Hair follicle dermal papilla cell (primary cell): ENCODE results near the gene YWHAB. TPM values are rescaled to one million over a fixed set of nuclear protein-coding genes. Genes with fewer than 3 reads are reported as not detected.

Experiments
- total RNA-seq: library from RNA; depleted of rRNA; stranded (reverse); fragments of >200 nt; gene quantifications from 2 replicates; pipeline ENCODE4 v1.2.3, GENCODE V29; 2012

Gene YWHAB
- 131 and 148 TPM in 2 replicates for total RNA-seq

GRCh38 chr20:44885392-44886265 lies at the start of gene YWHAB:
Gene YWHAB, plus strand, starts transcription at chr20:44885705. Its CDS starts 15,829 bp downstream, at chr20:44901534.

GRCh38 chr20:44909872-44910689 lies 24.6 kb downstream of the YWHAB start, which contains the start of gene PABPC1L:
Gene PABPC1L, plus strand, starts transcription at chr20:44910060. Its CDS starts 84 bp downstream, at chr20:44910144.

Other genes with a start within 250 kb of the YWHAB start
- gene ADA, start 234.0 kb upstream of the YWHAB start, total RNA-seq = 29.9 and 37.2 TPM in 2 replicates
- 50.3 and 59.2 TPM in 2 replicates for gene CCN5, start 170.3 kb upstream of the YWHAB start, total RNA-seq
- gene KCNK15, start 139.8 kb upstream of the YWHAB start, total RNA-seq = 115 and 133 TPM in 2 replicates
- under 0.01 and 0.16 TPM in 2 replicates for gene RIMS4, start 75.2 kb upstream of the YWHAB start, total RNA-seq
- 9.2 and 13.5 TPM in 2 replicates for gene PABPC1L, start 24.4 kb downstream of the YWHAB start, total RNA-seq
- 17.0 and 22.8 TPM in 2 replicates for gene TOMM34, start 74.7 kb downstream of the YWHAB start, total RNA-seq
- gene STK4, start 80.8 kb downstream of the YWHAB start, total RNA-seq = 35.2 and 36.1 TPM in 2 replicates
- 5.3 and 5.5 TPM in 2 replicates for gene KCNS1, start 215.4 kb downstream of the YWHAB start, total RNA-seq
- gene WFDC5, start 229.5 kb downstream of the YWHAB start, total RNA-seq = not detected in 2 replicates
- not detected in 2 replicates for gene WFDC12, start 238.8 kb downstream of the YWHAB start, total RNA-seq